Measurements from ENCODE around the gene MPC2.

DNA sequence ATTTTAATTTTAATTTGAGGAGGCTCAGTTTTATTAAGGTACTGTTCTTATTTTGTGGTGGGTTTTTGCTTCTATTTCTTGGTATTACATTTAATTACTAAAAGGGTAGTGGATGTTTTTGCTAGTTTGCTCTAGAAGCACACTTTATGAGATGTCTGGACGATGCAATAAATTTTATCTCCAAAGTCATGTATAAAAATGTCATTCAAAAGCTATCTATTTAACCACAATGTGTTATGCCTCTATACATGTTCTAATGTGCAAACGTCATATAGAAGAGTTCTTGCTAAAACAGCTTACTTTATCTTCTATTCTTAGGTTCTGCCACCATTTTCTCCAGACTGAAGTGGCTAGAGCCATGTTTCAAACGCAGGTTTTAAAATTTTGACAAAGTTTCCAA is 12.9 kb upstream of the MPC2 start:
- TF ChIP-seq, protein P1, sequence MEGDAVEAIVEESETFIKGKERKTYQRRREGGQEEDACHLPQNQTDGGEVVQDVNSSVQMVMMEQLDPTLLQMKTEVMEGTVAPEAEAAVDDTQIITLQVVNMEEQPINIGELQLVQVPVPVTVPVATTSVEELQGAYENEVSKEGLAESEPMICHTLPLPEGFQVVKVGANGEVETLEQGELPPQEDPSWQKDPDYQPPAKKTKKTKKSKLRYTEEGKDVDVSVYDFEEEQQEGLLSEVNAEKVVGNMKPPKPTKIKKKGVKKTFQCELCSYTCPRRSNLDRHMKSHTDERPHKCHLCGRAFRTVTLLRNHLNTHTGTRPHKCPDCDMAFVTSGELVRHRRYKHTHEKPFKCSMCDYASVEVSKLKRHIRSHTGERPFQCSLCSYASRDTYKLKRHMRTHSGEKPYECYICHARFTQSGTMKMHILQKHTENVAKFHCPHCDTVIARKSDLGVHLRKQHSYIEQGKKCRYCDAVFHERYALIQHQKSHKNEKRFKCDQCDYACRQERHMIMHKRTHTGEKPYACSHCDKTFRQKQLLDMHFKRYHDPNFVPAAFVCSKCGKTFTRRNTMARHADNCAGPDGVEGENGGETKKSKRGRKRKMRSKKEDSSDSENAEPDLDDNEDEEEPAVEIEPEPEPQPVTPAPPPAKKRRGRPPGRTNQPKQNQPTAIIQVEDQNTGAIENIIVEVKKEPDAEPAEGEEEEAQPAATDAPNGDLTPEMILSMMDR (conservative IDR thresholded peaks at IDR 0.05; ENCODE audit: low read depth, low read length) = no peak
- TF ChIP-seq EZH2 (IDR thresholded peaks at IDR 0.05; ENCODE audit: borderline replicate concordance, low read depth, low read length, poor library complexity, severe bottlenecking) = no peak
